PC-9 (cell line): ENCODE data around the gene BPIFA1.

Source experiments
- CTCF ChIP-seq: fragments of 200-600 bp; sonication (generic); conservative IDR thresholded peaks from 2 replicates; pipeline ENCODE4 v1.6.1; 2017; ENCODE audit warnings: mixed run types, antibody characterized with exemption, mild to moderate bottlenecking, moderate library complexity
- EZH2 ChIP-seq: fragments of 200-600 bp; sonication (generic); IDR thresholded peaks from 2 replicates; pipeline ENCODE4 v1.8.0; 2017; ENCODE audit warnings: antibody characterized with exemption, low read depth

- TF ChIP-seq CTCF: no peak
- no peak for TF ChIP-seq EZH2
Measured at GRCh38 chr20:33203444-33203843, 32.4 kb upstream of the BPIFA1 start.
